GM12875 (cell line): ENCODE results near the gene LCK.

Experiments
- H3K4me3 ChIP-seq: one replicate; pipeline ENCODE4 v1.5.1; 2011; ENCODE audit warnings: low read depth, low read length, control low read depth
- TF ChIP-seq, protein P1 (sequence below): IDR thresholded peaks from 2 replicates; pipeline ENCODE4 v1.5.1; 2011; ENCODE audit warnings: low read depth, mild to moderate bottlenecking, control low read depth, inconsistent platforms, low read length, moderate library complexity, borderline replicate concordance; ENCODE audit not compliant: insufficient read depth

The LCK gene

DNA sequence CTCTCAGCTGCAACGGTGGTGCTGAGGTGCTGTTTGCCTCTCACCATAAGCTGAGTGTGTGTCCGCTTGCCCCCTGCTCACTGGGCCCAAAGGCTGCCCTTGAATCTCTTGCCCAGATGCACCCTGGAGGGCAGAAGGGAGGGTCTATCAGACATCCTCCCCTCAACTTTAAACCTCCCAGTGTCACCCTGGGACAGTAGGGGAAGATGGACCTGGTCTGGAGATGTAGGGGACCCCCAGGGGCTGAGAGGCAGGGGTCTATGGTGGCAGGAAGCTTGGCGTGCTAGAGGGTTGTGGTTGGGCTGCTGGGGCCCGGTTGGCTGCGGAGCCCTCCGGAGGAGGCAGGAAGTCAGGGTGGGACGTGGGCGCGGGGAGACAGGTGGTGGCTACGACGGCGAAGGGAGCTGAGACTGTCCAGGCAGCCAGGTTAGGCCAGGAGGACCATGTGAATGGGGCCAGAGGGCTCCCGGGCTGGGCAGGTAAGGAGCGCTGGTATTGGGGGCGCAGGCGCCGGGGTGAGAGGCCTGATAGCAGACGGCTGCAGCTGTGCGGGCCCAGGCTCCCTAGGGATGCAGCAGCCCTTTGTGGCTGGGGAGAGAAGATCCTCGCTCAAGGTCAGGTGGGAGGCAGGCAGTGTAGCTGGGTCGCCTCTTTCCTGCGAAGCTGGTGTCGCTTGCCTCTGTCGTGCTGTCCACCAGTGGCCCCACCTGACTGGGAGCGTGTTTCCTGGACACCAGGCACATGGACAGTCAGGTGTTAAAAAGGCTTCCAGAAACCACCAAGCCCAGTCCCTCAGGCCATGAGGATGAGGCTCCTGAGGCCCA lies at the start of gene LCK:
TSS of gene LCK (plus strand) at position 373 of the 824 bp plus-strand sequence. CDS start 23,065 bp downstream, outside the sequence.
- H3K4me3 ChIP-seq = peak within 1 kb of the TSS; percentile 56
- TF ChIP-seq, protein P1, sequence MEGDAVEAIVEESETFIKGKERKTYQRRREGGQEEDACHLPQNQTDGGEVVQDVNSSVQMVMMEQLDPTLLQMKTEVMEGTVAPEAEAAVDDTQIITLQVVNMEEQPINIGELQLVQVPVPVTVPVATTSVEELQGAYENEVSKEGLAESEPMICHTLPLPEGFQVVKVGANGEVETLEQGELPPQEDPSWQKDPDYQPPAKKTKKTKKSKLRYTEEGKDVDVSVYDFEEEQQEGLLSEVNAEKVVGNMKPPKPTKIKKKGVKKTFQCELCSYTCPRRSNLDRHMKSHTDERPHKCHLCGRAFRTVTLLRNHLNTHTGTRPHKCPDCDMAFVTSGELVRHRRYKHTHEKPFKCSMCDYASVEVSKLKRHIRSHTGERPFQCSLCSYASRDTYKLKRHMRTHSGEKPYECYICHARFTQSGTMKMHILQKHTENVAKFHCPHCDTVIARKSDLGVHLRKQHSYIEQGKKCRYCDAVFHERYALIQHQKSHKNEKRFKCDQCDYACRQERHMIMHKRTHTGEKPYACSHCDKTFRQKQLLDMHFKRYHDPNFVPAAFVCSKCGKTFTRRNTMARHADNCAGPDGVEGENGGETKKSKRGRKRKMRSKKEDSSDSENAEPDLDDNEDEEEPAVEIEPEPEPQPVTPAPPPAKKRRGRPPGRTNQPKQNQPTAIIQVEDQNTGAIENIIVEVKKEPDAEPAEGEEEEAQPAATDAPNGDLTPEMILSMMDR = no peak

DNA sequence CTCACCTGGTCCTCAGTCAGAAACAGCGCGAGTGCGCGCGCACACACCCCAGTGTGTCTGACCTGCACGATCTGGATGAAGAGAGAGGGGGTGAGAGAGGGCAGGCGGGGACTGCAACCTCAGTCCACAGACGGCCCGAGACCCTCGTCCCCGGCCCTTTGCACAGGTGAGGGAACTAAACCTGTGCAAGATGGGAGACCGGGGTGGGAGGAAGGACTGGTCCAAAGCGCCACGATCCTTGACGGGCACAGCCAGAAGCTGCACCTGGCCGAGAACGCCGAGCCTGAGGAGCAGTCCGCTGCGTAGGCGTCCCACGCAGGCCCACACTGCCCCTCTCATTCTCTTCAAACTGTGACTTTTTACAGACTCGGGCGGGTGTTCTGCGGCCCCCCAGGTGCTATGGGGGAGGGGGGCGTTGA lies 46.1 kb upstream of the LCK start:
- TF ChIP-seq, protein P1 = no peak
- H3K4me3 ChIP-seq = peak overlapping the region; percentile 83

DNA sequence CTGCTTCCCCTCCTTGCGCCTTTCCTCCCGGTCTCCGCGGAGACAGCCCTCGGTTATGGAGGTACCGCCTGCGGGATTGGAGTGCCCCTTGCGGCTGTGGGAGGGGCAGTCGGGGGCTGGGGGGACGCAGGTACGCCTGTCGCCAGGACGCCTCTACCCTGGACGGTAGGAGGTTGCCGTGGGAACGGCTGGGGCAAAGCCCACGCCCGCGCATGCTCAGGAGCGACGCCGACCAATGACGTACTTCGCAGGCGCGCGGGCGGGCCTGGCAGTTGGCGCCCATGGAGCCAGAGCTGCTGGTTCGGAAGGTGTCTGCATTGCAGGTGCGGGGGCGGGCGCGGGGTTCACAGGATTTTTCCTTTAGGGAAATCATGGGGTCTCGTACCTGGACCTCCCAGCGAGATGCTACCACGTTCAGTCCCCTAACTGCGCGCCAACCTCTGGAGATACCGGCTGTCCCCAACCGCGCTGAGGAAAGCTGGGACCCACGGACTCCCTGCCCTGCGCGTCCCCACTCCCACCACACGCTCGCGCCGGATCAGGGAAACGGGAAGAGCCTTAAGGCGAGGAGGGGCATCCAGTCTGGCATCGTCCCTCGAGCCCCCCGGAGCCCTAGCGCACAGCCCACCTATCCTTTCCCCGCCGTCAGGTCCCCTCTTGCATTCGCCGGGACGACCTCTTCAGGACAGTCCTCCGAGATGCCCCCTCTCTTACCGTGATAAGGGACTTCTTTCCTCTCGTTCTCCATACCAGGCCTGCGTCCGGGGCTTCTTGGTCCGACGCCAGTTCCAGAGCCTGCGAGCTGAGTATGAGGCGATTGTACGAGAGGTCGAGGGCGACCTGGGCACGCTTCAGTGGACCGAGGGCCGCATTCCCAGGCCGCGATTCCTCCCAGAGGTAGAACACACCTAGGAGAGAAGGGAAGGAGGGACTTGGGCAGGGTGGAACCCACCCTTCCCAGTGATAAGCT lies 45.4 kb upstream of the LCK start, which contains the start of gene IQCC:
TSS of gene IQCC (plus strand) at position 271 of the 970 bp plus-strand sequence. CDS start at position 282, 11 bp downstream.
- peak within 1 kb of the TSS; percentile 83 for H3K4me3 ChIP-seq
- TF ChIP-seq, protein P1 = no peak

DNA sequence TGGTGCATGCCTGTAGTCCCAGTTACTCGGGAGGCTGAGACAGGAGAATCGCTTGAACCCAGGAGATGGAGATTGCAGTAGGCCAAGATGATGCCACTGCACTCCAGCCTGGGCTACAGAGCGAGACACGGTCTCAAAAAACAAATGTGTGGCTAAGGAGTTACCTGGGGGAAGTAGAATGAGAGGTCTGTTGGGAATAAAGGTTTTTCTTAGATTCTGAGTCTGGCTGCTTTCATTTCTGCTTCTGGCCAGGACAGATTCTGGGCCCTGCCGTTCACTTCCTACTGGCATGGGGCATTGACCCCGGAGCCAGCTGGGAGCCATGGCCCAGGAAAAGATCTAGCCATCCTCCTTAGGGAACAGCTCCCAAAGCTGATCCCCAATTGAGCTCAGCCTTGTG lies 42.6 kb upstream of the LCK start:
- no peak overlapping the region for H3K4me3 ChIP-seq
- TF ChIP-seq, protein P1 = no peak

DNA sequence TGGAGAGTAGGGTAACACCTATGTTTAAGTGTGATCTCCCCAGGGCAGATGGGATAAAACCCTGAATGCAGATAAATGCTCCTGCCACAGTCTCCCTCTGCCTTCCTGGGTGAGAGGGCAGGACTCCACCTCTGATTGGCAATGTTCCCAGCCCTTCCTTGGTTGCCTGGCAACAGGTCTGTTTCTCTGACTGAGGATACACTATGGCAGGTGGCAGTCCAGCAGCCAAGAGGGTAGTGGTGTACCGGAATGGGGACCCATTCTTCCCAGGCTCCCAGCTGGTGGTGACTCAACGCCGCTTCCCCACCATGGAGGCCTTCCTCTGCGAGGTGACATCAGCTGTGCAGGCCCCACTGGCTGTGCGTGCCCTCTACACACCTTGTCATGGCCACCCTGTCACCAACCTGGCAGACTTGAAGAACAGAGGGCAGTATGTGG lies 42.2 kb upstream of the LCK start, which contains the start of gene DCDC2B:
TSS of gene DCDC2B (plus strand) at position 199 of the 438 bp plus-strand sequence. CDS start at position 204, 5 bp downstream.
- TF ChIP-seq, protein P1 = no peak

DNA sequence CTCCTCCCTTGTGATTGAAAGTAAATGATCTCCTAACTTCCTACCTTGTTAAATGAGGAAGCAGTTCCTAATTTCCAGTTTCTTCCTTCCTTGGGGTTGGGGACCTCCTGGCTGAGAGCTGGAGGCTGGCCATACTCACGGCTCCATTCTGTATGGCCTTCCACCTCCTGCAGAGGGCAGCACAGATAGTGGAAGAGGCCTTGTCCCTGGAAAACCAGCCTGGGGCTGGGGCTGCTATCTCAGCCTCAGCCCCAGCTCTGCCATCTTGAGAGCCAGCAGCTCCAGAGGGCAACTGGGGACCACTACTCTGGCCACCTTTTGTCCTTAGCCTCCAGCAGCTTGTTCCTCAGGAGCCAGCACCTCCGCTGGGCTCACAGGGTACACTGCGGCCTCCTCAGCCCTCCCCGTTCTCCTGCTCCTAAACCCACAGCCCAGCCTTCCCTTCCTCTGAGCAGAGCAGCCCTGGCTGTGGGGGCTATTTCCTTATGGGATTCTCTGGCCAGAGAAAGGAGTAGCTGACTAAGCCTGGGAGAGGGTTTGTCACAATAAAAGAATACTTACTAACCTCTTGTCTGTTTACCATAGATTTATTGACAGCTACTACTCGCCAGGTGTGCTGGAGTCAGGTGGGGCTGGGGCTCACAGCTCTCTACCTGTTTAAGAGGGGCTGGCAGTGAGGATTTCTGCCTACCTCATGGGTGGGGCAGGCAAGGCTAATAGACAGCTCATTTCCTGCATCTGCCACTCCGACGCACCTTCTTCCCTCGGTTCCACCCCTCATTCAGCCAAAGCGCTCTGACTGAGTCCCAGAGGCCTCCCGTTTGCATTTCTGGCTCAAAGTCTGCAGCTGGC lies 35.2 kb upstream of the LCK start:
- no peak overlapping the region for H3K4me3 ChIP-seq
- TF ChIP-seq, protein P1 = peak; percentile 86

More for the DNA sequence above, 42.2 kb upstream of the LCK start, which contains the start of gene DCDC2B:
- no peak within 1 kb of the TSS for H3K4me3 ChIP-seq
